ENCODE results near the gene KPNB1. TPM values are rescaled to one million over a fixed set of nuclear protein-coding genes. Genes with fewer than 3 reads are reported as not detected.

KPNB1 gene
- total RNA-seq, 1 experiment from 2014 or later: 410 TPM

DNA sequence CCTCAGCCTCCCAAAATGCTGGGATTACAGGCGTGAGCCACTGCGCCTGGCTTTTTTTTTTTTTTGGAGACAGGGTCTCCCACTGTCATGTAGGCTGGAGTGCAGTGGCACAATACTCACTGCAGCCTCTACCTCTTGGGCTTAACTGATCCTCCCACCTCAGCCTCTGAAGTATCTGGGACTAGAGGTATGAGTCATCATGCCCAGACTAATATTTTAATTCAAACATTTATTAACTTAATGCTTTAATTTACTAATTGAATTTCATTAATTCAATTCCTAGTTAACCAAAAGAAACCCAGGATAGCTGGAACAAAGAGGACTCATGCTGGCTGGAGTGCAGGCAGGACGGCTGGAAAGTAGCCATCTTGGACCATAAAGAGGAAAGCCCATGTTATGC, 14.0 kb upstream of the KPNB1 start:
- no peak for DNase-seq (ENCODE audit: extremely low read depth, low read depth)

DNA sequence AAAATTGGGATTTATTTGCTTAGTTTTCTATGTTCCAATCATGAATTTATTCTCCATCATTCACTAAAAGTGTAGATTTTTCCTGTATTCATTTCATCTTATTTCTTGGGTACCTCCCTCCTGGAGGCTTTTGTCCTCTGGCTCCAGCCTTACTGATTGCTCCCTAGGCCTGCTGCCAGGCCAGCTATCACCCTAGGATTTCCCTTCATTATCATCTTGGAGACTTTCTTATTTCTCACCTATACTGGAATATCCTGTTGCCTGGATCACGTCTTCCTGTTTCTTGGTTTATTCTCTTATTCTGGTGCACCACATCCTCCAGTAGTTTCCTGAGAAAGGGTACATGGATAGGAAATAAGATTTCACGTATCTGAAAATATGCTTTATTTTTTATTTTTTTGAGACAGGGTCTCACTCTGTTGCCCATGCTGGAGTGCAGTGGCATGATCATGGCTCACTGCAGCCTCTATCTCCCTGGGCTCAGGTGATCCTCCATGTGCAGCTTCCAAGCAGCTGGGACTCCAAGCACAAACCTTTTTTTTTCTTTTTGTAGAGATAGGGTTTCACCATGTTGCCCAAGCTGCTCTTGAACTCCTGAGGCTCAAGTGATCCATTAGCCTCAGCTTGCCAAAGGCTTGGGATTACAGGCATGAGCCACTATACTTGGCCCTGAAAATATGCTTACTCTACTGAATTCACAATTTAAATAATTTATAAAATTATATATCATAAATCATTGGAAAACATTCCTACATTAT, 13.3 kb upstream of the KPNB1 start:
- no peak for DNase-seq (ENCODE audit: extremely low read depth, low read depth)

DNA sequence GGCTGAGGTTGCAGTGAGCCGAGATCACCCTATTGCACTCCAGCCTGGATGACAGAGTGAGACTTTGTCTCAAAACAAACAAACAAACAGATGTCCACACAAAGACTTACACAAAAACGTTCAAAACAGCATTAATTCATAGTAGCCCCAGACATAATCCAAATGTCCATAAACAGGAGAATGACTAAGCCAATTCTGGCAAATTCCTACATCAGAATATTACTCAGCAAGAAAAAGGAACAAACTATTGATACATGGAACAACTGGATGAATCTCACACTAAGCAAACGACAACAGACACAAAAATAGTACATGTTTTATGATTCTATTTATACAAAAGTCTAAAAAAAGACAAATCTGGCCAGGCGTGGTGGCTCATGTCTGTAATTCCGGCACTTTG, 10.8 kb upstream of the KPNB1 start:
- no peak for DNase-seq (ENCODE audit: extremely low read depth, low read depth)

DNA sequence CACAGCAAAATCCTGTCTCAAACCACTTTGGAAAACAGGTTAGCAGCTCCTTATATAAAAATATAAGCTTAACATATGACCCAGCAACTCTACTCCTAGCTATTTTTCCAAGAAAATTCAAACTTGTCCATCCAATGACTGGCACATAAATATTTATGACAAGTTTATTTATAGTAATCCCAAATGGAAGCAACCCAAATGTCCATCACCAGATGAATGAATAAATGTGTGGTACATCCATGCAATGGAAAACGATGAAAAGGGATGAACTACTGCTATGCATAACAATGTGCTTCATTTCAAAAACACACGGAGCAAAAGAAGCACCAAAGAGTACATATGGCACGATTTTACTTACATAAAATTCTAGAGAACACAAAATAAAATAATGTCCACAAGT, 9.6 kb upstream of the KPNB1 start:
- no peak for DNase-seq (ENCODE audit: extremely low read depth, low read depth)

DNA sequence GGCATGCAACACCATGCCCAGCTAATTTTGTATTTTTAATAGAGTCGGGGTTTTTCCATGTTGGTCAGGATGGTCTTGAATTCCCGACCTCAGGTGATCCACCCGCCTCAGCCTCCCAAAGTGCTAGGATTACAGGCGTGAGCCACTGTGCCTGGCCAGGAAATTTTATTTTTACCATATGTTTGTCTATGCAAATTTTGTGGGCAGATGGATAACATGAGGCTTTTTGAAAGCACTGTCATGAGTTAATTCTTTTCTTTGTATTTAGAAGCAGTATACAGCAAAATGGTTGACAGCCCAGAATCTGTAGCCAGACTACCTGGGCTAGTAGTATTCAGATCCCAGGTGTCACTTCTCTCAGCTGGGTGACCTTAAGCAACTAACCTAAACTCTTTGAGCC, 8.5 kb upstream of the KPNB1 start:
- no peak for DNase-seq (ENCODE audit: extremely low read depth, low read depth)

DNA sequence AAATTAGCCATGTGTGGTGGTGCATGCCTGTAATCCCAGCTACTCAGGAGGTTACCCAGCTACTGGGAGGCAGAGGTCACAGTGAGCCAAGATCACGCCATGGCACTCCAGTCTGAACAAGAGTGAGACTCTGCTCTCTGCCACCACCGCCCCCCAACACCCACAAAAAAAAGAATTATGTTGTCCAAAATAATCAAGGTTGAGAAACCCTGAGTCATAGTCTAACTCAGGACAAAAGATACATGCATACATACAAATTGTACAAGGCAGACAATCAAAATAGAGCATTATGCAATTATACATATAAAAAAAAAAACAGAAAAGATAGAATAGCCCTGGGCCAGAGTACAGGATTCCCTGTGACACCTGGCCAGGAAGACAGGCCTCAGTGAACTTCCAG, 6.6 kb upstream of the KPNB1 start:
- no peak for DNase-seq (ENCODE audit: extremely low read depth, low read depth)

DNA sequence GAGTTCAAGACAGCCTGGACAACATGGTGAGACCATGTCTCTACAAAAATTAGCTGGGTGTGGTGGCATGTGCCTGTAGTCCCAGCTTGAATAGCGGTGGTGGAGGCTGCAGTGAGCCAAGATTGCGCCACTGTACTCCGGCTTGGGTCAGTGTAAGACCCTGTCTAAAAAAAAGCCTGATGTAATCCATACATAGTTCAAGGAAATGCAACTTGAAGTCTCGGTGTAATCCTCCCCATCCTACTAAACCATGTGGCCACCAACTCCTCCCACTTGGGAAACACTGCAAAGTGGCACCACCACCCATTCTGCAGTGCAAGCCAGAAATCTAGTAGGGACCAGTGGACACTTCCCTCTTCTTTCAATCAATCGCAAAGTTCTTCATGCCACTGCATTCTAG, 5.4 kb upstream of the KPNB1 start:
- no peak for DNase-seq (ENCODE audit: extremely low read depth, low read depth)

DNA sequence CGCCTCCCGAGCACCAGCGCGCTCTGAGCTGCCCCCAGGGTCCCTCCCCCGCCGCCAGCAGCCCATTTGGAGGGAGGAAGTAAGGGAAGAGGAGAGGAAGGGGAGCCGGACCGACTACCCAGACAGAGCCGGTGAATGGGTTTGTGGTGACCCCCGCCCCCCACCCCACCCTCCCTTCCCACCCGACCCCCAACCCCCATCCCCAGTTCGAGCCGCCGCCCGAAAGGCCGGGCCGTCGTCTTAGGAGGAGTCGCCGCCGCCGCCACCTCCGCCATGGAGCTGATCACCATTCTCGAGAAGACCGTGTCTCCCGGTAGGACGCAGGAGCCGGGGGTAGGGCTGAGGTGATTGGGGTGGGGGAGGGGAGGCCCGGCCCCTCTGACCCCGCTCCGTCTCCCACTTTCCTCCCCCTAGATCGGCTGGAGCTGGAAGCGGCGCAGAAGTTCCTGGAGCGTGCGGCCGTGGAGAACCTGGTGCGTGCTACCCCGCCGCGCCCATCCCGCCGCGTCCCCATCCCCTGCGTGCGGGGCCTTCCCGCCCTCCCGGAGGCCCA, 329 bp downstream of the KPNB1 start:
- DNase-seq (ENCODE audit: extremely low read depth, low read depth): no peak

DNA sequence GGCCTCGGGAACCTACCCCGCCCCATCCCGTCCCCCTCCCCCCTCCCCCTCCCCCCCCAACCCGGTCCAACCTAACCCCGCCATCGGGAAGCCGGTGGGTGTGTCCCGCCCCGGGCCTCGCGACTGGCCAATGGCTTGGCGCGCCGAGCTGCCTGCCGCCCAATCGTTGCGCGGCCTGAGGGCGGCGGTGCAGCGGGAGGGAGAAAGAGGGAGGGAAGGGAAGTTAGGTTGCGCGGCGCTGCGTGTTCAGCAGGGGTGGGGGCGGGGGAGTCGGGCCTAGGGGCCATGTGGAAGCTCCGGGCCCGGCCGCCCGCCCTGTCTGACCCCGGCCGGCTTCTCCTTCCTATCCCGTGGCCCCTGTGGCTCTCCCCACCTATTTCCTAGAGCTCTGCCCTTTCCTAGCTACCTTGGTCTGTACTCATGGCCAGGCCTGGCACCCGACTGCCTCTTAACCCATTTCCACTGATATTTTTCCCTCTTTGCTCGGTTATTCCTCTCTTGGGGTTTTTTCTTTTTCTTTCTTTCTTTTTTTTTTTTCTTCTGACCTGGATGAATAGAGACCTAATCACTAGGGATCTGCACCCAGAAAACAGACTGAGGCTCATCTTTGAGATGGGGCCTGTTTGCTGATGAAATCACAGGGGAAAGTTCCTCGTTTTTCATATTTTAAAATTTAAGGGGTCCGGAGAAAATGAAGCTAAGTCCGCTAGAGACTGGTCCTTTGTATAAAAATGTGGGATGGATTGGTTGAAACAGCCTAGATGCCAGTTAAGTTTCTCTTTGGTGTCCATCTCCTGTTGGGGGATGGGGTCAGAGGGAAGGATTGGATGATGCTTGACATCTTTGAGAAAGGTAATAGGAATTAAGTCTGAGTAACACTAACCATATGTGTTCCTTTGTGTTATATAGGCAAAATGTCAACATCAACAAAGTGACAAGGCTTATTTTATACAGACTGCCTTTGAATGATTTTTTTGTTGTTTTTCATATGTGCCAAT, 1.1 kb downstream of the KPNB1 start:
- DNase-seq (ENCODE audit: extremely low read depth, low read depth): peak; percentile 95

DNA sequence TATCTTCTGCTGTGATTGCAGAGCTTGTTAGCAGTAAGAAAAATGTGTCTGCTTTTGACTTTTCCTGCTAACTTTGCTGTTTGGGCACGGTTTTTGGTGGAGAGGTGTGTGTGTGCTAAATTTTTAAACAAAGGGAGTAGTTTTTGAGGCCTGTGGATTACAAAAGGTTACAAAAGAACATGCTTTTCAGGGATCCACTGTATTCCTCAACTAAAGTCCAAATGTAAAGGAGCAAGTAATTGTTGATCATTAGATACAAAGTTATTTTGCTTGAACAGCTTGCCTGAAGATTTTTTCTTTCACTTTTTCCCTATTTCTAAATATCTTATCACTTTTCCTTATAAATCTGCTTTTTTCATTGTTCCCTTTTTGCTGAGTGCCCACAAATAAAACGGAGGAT, 2.0 kb downstream of the KPNB1 start:
- DNase-seq (ENCODE audit: extremely low read depth, low read depth): no peak

DNA sequence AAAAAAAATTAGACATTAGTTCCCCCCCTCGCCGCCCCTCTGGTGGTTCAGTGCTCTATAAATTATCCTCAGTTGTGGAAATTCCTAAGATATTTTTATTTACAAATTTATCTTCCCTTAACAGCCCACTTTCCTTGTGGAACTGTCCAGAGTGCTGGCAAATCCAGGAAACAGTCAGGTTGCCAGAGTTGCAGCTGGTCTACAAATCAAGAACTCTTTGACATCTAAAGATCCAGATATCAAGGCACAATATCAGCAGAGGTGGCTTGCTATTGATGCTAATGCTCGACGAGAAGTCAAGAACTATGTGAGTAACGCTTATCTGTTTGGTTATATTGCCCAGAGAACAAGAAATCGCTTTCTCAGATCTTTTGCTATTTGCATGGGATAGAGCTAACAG, 2.9 kb downstream of the KPNB1 start:
- DNase-seq (ENCODE audit: extremely low read depth, low read depth): no peak

DNA sequence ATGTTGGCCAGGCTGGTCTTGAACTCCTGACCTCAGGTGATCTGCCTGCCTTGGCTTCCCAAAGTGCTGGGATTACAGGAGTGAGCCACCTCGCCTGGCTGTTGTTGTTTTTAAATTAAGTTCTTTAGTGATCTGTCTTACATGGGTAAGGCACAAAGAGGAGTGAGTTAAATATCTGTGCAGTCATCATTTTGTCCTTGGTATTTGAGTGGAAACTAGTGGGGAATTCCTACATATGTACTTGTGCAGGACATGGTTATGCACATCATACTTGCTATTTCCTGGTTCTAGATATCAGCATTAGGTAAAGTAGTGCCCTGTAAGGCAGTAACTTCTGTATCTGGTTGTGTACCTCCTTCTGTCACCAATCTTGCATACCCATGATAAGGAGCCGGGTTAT, 3.7 kb downstream of the KPNB1 start:
- no peak for DNase-seq (ENCODE audit: extremely low read depth, low read depth)

DNA sequence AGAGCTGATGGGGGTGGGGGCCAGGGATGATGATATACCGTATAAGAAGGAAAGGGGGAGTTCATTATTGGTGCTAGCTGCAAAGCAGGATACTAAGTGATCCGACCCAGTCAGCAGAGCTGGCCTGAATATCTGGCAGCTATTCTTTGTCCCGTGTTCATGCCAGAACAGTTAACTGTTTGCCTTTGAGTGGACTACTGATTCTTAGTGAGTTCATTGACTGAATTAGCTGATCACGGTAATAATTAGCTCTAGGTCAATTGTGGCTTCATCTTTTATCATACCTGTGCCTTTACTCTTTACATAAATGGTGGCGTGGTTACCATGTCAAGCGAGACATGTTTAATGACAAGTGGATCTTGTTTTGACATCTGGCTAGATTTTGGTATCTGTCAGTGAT, 5.3 kb downstream of the KPNB1 start:
- DNase-seq (ENCODE audit: extremely low read depth, low read depth): no peak

DNA sequence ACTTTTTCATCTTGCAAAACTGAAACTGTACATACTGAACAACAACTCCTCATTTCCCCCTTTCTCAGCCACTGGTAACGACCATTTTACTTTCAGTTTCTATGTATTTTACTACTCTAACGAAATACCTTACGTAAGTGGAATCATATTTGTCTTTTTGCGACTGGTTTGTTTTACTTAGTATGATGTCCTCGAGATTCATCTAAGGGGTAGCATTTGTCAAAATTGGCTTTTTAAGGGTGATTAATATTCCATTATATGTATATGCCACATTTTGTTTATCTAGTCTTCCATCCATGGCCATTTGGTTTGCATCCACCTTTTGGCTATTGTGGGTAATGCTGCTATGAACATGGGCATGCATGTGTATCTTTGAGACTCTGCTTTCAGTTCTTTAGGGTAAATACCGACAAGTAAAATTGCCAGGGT, 10.4 kb downstream of the KPNB1 start:
- DNase-seq (ENCODE audit: extremely low read depth, low read depth): no peak

DNA sequence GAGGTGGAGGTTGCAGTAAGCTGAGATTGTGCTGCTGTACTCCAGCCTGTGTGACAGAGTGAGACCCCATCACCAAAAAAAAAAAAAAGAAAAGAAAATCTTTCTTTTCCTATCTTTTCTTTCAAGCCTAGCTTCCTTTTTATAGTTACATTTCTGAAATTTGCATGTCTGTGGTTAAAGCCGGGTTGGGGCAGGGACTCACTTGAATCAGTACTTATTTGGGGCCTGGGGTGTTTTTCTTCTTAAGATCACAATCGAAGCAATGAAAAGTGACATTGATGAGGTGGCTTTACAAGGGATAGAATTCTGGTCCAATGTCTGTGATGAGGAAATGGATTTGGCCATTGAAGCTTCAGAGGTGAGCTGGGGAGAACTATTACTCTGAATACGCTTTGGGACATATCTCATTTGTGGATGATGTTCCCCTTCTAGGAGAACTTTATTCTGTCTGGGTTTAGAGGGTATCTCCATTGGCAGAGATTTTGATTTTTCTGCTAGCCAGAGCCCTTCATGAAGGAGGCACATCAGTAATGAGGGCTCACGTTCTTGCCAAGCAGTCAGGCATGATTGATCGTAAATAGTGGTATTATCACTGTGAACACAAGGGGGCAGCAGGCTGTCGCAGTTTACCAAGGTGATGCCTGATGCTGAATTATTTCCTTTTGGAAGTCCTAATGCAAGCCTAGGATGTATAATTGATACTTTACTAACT, 14.3 kb downstream of the KPNB1 start:
- DNase-seq (ENCODE audit: extremely low read depth, low read depth): peak; percentile 66

DNA sequence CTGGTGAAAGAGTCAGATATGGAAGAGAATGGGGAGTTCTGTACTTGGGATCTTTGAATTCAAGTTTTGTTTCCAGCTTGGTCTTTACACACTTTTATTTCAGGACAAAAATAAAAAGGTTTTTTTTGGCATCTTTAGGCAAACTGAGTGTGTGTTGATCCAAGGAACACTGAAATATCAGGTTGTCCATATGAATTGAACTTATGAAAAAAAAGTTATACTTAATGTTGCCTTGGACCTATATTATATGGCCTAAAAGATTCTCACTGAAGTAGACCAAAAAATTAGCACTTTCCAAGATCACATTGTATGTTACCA, 14.9 kb downstream of the KPNB1 start:
- DNase-seq (ENCODE audit: extremely low read depth, low read depth): no peak

DNA sequence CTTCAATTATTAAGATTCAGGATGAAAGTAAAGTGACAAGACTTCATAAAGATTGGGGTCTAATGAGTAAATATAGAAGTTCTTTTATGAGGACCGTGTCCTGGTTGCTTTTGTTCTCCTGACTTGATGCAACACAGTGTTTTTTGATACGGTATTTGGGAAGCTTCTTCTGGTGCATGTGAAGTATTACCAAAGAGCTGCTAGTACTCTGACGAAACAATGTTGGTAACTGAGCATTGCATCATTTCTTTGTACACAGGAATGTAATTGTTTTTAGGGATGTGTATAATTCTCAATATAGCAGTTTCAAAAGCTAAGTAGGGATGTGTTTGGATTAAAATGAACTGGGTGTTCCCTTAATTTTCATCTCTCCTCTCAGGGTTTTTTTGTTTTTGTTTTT, 15.9 kb downstream of the KPNB1 start:
- DNase-seq (ENCODE audit: extremely low read depth, low read depth): no peak

DNA sequence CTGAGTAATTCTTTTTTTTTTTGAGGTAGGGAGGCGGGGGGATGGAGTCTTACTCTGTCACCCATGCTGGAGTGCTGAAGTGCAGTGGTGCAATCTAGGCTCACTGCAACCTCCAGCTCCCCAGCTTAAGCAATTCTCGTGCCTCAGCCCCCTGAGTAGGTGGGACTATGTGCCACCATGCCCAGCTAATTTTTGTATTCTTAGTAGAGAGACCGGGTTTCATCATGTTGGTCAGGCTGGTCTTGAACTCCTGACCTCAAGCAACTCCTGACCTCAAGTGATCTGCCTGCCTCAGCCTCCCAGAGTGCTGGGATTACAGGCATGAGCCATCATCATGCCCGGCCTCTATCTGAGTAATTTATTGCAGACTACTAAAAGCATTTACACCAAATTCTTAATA, 19.4 kb downstream of the KPNB1 start:
- DNase-seq (ENCODE audit: extremely low read depth, low read depth): no peak

DNA sequence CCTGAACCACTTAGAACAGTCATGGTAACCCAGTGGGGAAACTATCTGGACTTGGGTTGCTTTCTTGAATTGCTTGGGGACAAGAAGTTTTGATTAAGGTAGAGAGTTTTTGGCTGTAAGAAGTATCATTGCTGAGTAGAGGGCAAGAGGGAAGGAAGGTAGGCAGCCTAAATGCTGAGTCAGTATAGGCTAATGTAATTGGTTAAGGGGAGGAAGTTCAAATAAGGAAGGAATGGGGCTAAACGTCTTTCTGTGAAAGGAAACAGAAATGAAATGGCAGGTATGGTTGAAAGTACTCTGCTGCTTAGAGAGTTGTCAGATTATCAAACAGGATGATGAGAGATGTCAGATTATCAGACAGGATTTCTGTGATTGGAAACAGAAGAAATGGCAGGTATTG, 20.3 kb downstream of the KPNB1 start:
- DNase-seq (ENCODE audit: extremely low read depth, low read depth): no peak

DNA sequence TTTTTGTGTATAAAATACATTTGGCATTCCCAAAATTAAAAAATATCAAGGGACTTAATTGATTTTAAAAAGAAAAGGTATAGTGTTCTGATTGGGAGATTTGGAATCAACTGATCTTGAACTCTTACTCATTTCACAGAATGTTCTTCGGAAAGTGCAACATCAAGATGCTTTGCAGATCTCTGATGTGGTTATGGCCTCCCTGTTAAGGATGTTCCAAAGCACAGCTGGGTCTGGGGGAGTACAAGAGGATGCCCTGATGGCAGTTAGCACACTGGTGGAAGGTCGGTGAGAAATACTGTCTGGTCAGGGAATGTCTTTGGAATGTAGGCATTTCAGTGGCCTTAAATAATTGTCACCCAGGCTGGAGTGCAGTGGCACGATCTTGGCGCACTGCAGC, 24.8 kb downstream of the KPNB1 start:
- no peak for DNase-seq (ENCODE audit: extremely low read depth, low read depth)
